ENCODE results near the gene PAPOLB.

GRCh38 chr7:4828720-4829383 lies 33.0 kb downstream of the PAPOLB start:
- no peak for TF ChIP-seq CTCF (IDR thresholded peaks at IDR 0.05)
- TF ChIP-seq POLR2AphosphoS5 (IDR thresholded peaks at IDR 0.05): no peak
- no peak for TF ChIP-seq POLR2A (IDR thresholded peaks at IDR 0.05)

All from upper lobe of left lung (tissue), 4 donors.